ENCODE measurements around the gene DCPS. TPM values are rescaled to one million over a fixed set of nuclear protein-coding genes. Genes with fewer than 3 reads are reported as not detected.
"Not testable (repeated sequence)": the region's sequence is repeated elsewhere in the genome, so short reads cannot be mapped to it uniquely, and the experiment has no call there.

DCPS gene
- 10 to 100 TPM in 1 of 3 donors, 1 to 10 TPM in 2; 8.8 to 11.7 (median 9.6) TPM for total RNA-seq

GRCh38 chr11:126303623-126304456 lies at the start of gene DCPS:
Gene DCPS (plus strand): TSS chr11:126304060. CDS start chr11:126304081, 21 bp downstream.
- no peaks in the 10 kb centered on the region for H3K27me3 ChIP-seq
- TF ChIP-seq CTCF (IDR thresholded peaks at IDR 0.05) (no peak), POLR2A (IDR thresholded peaks at IDR 0.05) (peak; percentile 27), POLR2AphosphoS5 (IDR thresholded peaks at IDR 0.05) (peak; percentile 61 to 69 (median 64))
- peak within 1 kb of the TSS; percentile 90 to 91 for H3K27ac ChIP-seq
- peaks cover 0 to 6% of the 10 kb centered on the region in 2 donors for H3K4me1 ChIP-seq
- DNase-seq (ENCODE audit: low spot score in 2 of 2), result peak; percentile 84 to 85
- intact Hi-C loops (cut with DNase I; ENCODE audit: low total_unique reads), result no loop called here
- no peaks in the 10 kb centered on the region for H3K36me3 ChIP-seq
- no peaks in the 10 kb centered on the region for H3K9me3 ChIP-seq
- peak within 1 kb of the TSS; percentile 55 to 76 (median 60) for H3K4me3 ChIP-seq

- no peak overlapping the region for H3K27ac ChIP-seq
- no peak for DNase-seq (ENCODE audit: low spot score in 2 of 2)
- no peaks in the 10 kb centered on the region for H3K27me3 ChIP-seq
- no peaks in the 10 kb centered on the region for H3K36me3 ChIP-seq
- intact Hi-C loops (cut with DNase I; ENCODE audit: low total_unique reads), result no loop called here
- no peaks in the 10 kb centered on the region for H3K9me3 ChIP-seq
- TF ChIP-seq CTCF (IDR thresholded peaks at IDR 0.05) (no peak), POLR2A (IDR thresholded peaks at IDR 0.05) (no peak)
- no peaks in the 10 kb centered on the region for H3K4me1 ChIP-seq
- no peak overlapping the region for H3K4me3 ChIP-seq
These were observed 49.0 kb upstream of the DCPS start for GRCh38 chr11:126254819-126255218.

- H3K27me3 ChIP-seq; H3K4me1 ChIP-seq; H3K27ac ChIP-seq; H3K36me3 ChIP-seq; intact Hi-C loops (cut with DNase I; ENCODE audit: low total_unique reads); H3K9me3 ChIP-seq; H3K4me3 ChIP-seq; DNase-seq (ENCODE audit: low spot score in 2 of 2): not testable (repeated sequence)
These were observed 48.4 kb upstream of the DCPS start for GRCh38 chr11:126255507-126255906.

- Histone ChIP-seq H3K4me3 (no peak overlapping the region), H3K4me1 (no peaks in the 10 kb centered on the region), H3K36me3 (no peaks in the 10 kb centered on the region), H3K27me3 (no peaks in the 10 kb centered on the region), H3K27ac (no peak overlapping the region), H3K9me3 (no peaks in the 10 kb centered on the region)
- intact Hi-C loops (cut with DNase I; ENCODE audit: low total_unique reads), result no loop called here
- DNase-seq (ENCODE audit: low spot score in 2 of 2), result no peak
- TF ChIP-seq POLR2A (IDR thresholded peaks at IDR 0.05) (no peak), POLR2AphosphoS5 (IDR thresholded peaks at IDR 0.05) (no peak), CTCF (IDR thresholded peaks at IDR 0.05) (no peak)
These were observed 47.6 kb upstream of the DCPS start for GRCh38 chr11:126256216-126256615.

GRCh38 chr11:126257144-126257543 lies 46.7 kb upstream of the DCPS start:
- Histone ChIP-seq H3K27me3 (no peaks in the 10 kb centered on the region), H3K4me3 (no peak overlapping the region), H3K9me3 (no peaks in the 10 kb centered on the region), H3K27ac (no peak overlapping the region), H3K36me3 (no peaks in the 10 kb centered on the region), H3K4me1 (no peaks in the 10 kb centered on the region)
- no peak for DNase-seq (ENCODE audit: low spot score in 2 of 2)
- TF ChIP-seq POLR2A (IDR thresholded peaks at IDR 0.05) (no peak), POLR2AphosphoS5 (IDR thresholded peaks at IDR 0.05) (no peak), CTCF (IDR thresholded peaks at IDR 0.05) (no peak)
- intact Hi-C loops (cut with DNase I; ENCODE audit: low total_unique reads), result no loop called here
